ENCODE results near the gene TMPRSS3. TPM values are rescaled to one million over a fixed set of nuclear protein-coding genes. Genes with fewer than 3 reads are reported as not detected.

Gene TMPRSS3
- total RNA-seq, 1 experiment from 2014 or later: 2.0 TPM

- Mint-ChIP-seq H3K27ac (ENCODE audit: low read depth, unreplicated experiment) (no peak overlapping the region), H3K9me3 (ENCODE audit: unreplicated experiment) (peaks cover 14% of the 10 kb centered on the region), H3K4me1 (ENCODE audit: insufficient read depth, unreplicated experiment) (no peaks in the 10 kb centered on the region), H3K36me3 (ENCODE audit: insufficient read depth, unreplicated experiment) (peaks cover 6% of the 10 kb centered on the region), H3K4me3 (ENCODE audit: unreplicated experiment) (no peak overlapping the region), H3K27me3 (ENCODE audit: insufficient read depth, unreplicated experiment) (peaks cover 29% of the 10 kb centered on the region)
- intact Hi-C loops (cut with micrococcal nuclease): no loop called here
- DNase-seq (ENCODE audit: unreplicated experiment): no peak
- ChIA-PET POLR2A (no interaction called here), CTCF (no interaction called here)
- TF ChIP-seq, protein P1, sequence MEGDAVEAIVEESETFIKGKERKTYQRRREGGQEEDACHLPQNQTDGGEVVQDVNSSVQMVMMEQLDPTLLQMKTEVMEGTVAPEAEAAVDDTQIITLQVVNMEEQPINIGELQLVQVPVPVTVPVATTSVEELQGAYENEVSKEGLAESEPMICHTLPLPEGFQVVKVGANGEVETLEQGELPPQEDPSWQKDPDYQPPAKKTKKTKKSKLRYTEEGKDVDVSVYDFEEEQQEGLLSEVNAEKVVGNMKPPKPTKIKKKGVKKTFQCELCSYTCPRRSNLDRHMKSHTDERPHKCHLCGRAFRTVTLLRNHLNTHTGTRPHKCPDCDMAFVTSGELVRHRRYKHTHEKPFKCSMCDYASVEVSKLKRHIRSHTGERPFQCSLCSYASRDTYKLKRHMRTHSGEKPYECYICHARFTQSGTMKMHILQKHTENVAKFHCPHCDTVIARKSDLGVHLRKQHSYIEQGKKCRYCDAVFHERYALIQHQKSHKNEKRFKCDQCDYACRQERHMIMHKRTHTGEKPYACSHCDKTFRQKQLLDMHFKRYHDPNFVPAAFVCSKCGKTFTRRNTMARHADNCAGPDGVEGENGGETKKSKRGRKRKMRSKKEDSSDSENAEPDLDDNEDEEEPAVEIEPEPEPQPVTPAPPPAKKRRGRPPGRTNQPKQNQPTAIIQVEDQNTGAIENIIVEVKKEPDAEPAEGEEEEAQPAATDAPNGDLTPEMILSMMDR (IDR thresholded peaks at IDR 0.05; ENCODE audit: unreplicated experiment): no peak
- BruUV-seq (replicated peaks): no TSS peak
Measured at GRCh38 chr21:42352441-42353095, 43.3 kb downstream of the TMPRSS3 start.

- H3K9me3 Mint-ChIP-seq (ENCODE audit: unreplicated experiment): peaks cover 14% of the 10 kb centered on the region
- no peak for DNase-seq (ENCODE audit: unreplicated experiment)
- POLR2A ChIA-PET: no interaction called here
- no peak overlapping the region for H3K27ac Mint-ChIP-seq (ENCODE audit: low read depth, unreplicated experiment)
- H3K36me3 Mint-ChIP-seq (ENCODE audit: insufficient read depth, unreplicated experiment): peaks cover 6% of the 10 kb centered on the region
- TF ChIP-seq, protein P1 (IDR thresholded peaks at IDR 0.05; ENCODE audit: unreplicated experiment): no peak
- peaks cover 29% of the 10 kb centered on the region for H3K27me3 Mint-ChIP-seq (ENCODE audit: insufficient read depth, unreplicated experiment)
- BruUV-seq (replicated peaks): no TSS peak
- CTCF ChIA-PET: interaction anchor here (0.9 kb wide), 1 partner anchor 29 kb away, joined by 3 read pairs; no protein-coding TSS in a partner anchor
- intact Hi-C loops (cut with micrococcal nuclease): no loop called here
- no peaks in the 10 kb centered on the region for H3K4me1 Mint-ChIP-seq (ENCODE audit: insufficient read depth, unreplicated experiment)
- no peak overlapping the region for H3K4me3 Mint-ChIP-seq (ENCODE audit: unreplicated experiment)
Measured at GRCh38 chr21:42351626-42352440, 44.0 kb downstream of the TMPRSS3 start.

GRCh38 chr21:42350927-42351426 is 44.9 kb downstream of the TMPRSS3 start, which contains the start of gene TFF2:
Gene TFF2 (minus strand): TSS chr21:42350994. CDS start chr21:42350957, 37 bp downstream.
- no peaks in the 10 kb centered on the region for H3K4me1 Mint-ChIP-seq (ENCODE audit: insufficient read depth, unreplicated experiment)
- H3K4me3 Mint-ChIP-seq (ENCODE audit: unreplicated experiment): no peak within 1 kb of the TSS
- H3K36me3 Mint-ChIP-seq (ENCODE audit: insufficient read depth, unreplicated experiment): peaks cover 6% of the 10 kb centered on the region
- TF ChIP-seq, protein P1 (IDR thresholded peaks at IDR 0.05; ENCODE audit: unreplicated experiment): no peak
- POLR2A ChIA-PET: interaction anchor here (0.6 kb wide), 1 partner anchor 28 kb away, joined by 3 read pairs; no protein-coding TSS in a partner anchor
- no peak for DNase-seq (ENCODE audit: unreplicated experiment)
- no peak within 1 kb of the TSS for H3K27ac Mint-ChIP-seq (ENCODE audit: low read depth, unreplicated experiment)
- peaks cover 14% of the 10 kb centered on the region for H3K9me3 Mint-ChIP-seq (ENCODE audit: unreplicated experiment)
- BruUV-seq (replicated peaks): no TSS peak
- intact Hi-C loops (cut with micrococcal nuclease): no loop called here
- CTCF ChIA-PET: interaction anchor here (0.9 kb wide), 1 partner anchor 30 kb away, joined by 3 read pairs; no protein-coding TSS in a partner anchor
- H3K27me3 Mint-ChIP-seq (ENCODE audit: insufficient read depth, unreplicated experiment): peaks cover 29% of the 10 kb centered on the region

DNA sequence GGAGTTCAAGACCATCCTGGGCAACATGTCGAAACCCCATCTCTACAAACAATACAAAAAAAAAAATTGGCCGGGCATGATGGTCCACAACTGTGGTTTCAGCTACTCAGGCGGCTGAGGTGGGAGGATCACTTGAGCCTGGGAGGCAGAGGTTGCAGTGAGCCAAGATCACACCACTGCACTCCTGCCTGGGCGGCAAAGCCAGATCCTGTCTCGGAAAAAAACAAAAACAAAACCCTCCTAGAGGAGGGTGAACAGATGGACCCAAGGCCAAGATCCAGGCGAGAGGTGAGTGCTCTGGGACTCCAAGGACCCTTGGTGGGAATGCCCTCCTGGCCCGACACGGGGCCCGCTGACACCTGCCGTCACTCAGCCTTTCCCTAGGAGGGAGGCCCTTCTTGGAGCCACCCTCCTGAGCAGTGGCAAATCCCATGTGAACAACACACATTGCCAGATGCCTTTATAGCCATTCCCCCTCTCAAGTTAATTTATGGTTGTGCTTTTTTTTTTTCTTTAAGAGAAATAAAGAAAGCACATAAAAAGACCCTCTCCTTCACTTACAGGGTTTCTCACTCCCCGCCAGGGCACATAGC is 45.4 kb downstream of the TMPRSS3 start:
- Mint-ChIP-seq H3K4me3 (ENCODE audit: unreplicated experiment) (no peak overlapping the region), H3K9me3 (ENCODE audit: unreplicated experiment) (peaks cover 14% of the 10 kb centered on the region), H3K4me1 (ENCODE audit: insufficient read depth, unreplicated experiment) (no peaks in the 10 kb centered on the region), H3K27me3 (ENCODE audit: insufficient read depth, unreplicated experiment) (peaks cover 28% of the 10 kb centered on the region), H3K36me3 (ENCODE audit: insufficient read depth, unreplicated experiment) (peaks cover 6% of the 10 kb centered on the region), H3K27ac (ENCODE audit: low read depth, unreplicated experiment) (no peak overlapping the region)
- CTCF ChIA-PET: interaction anchor here (0.9 kb wide), 1 partner anchor 31 kb away, joined by 3 read pairs; no protein-coding TSS in a partner anchor
- no TSS peak for BruUV-seq (replicated peaks)
- POLR2A ChIA-PET: interaction anchor here (0.6 kb wide), 1 partner anchor 27 kb away, joined by 3 read pairs; no protein-coding TSS in a partner anchor
- TF ChIP-seq, protein P1 (IDR thresholded peaks at IDR 0.05; ENCODE audit: unreplicated experiment): no peak
- intact Hi-C loops (cut with micrococcal nuclease): no loop called here
- no peak for DNase-seq (ENCODE audit: unreplicated experiment)

Data from MCF 10A (cell line).